Common myeloid progenitor, CD34-positive (primary cell): ENCODE measurements around the gene RHOXF1.
"Not testable (repeated sequence)": the region's sequence is repeated elsewhere in the genome, so short reads cannot be mapped to it uniquely, and the experiment has no call there.

Experiments used
- CTCF ChIA-PET: fragments of 350-600 bp; sonication (Branson Sonifier 250); formaldehyde crosslinking; loops from one replicate; lab custom pipeline; 2021; ENCODE audit warnings: antibody characterized with exemption; lab: Charles Lee
- POLR2A ChIA-PET: fragments of 350-600 bp; sonication (Branson Sonifier 250); formaldehyde crosslinking; loops from one replicate; lab custom pipeline; 2021; ENCODE audit warnings: antibody characterized with exemption; lab: Charles Lee
- DNase-seq, 3 donors: peaks; one replicate each; pipeline versions ENCODE4 v3.0.0 to v3.0.0-alpha.2; 2013
- H3K27ac ChIP-seq, 2 experiments: 1 replicate in 1 of 2; 2 replicates in 1 of 2; pipeline ENCODE4 v1.7.0; 2013; ENCODE audit warnings: inconsistent platforms in 2 of 2, low read length in 2 of 2, mild to moderate bottlenecking in 2 of 2, low read depth in 1 of 2, moderate library complexity in 1 of 2; ENCODE audit not compliant: severe bottlenecking in 2 of 2, insufficient read depth in 1 of 2, poor library complexity in 1 of 2
- H3K27me3 ChIP-seq, 5 experiments: replicated peaks in 2 of 5; 1 replicate in 3 of 5; 2 replicates in 2 of 5; pipeline versions ENCODE4 v1.6.1 to v1.7.0; 2013; ENCODE audit warnings: low read length in 4 of 5, mild to moderate bottlenecking in 2 of 5, moderate library complexity in 2 of 5, inconsistent platforms in 1 of 5; ENCODE audit not compliant: insufficient read depth in 5 of 5, control insufficient read depth in 4 of 5
- H3K36me3 ChIP-seq, 4 experiments: 1 replicate in 2 of 4; 2 replicates in 2 of 4; pipeline versions ENCODE4 v1.6.1 to v1.7.0; 2013; ENCODE audit warnings: low read length in 3 of 4, control low read depth in 1 of 4, mild to moderate bottlenecking in 1 of 4; ENCODE audit not compliant: control insufficient read depth in 4 of 4, insufficient read depth in 4 of 4
- H3K4me1 ChIP-seq, 4 experiments: 1 replicate in 3 of 4; 2 replicates in 1 of 4; pipeline versions ENCODE4 v1.6.1 to v1.7.1; 2013; ENCODE audit warnings: low read length in 3 of 4, mild to moderate bottlenecking in 3 of 4, control low read depth in 1 of 4, inconsistent platforms in 1 of 4, moderate library complexity in 1 of 4; ENCODE audit not compliant: control insufficient read depth in 4 of 4, insufficient read depth in 4 of 4; ENCODE audit errors: control extremely low read depth in 1 of 4
- H3K4me3 ChIP-seq, 7 experiments: 1 replicate in 4 of 7; 2 replicates in 3 of 7; pipeline versions ENCODE4 v1.5.1 to v1.7.0; 2013; ENCODE audit warnings: mild to moderate bottlenecking in 7 of 7, low read length in 6 of 7, moderate library complexity in 6 of 7, inconsistent platforms in 2 of 7, low read depth in 2 of 7, control low read depth in 1 of 7; ENCODE audit not compliant: insufficient read depth in 4 of 7, control insufficient read depth in 1 of 7; ENCODE audit errors: extremely low read depth in 1 of 7
- H3K9me3 ChIP-seq, 5 experiments: 1 replicate in 4 of 5; 2 replicates in 1 of 5; pipeline versions ENCODE4 v1.6.1 to v1.7.1; 2013; ENCODE audit warnings: low read length in 4 of 5, mild to moderate bottlenecking in 2 of 5, inconsistent platforms in 1 of 5, low read depth in 1 of 5, moderate library complexity in 1 of 5; ENCODE audit not compliant: control insufficient read depth in 4 of 5, insufficient read depth in 2 of 5; ENCODE audit errors: control extremely low read depth in 1 of 5
- WGBS: methylation state at CpG from one replicate; pipeline ENCODE4 v1.1.5; 2013; ENCODE audit not compliant: insufficient coverage; 5-methylcytosine and 5-hydroxymethylcytosine counted together

The RHOXF1 gene

GRCh38 chrX:120125444-120125843, 9.7 kb upstream of the RHOXF1 start:
- H3K4me1 ChIP-seq: peaks cover 0 to 9% (median 0%) of the 10 kb centered on the region in 4 experiments
- 100% methylated on average over 2 of the region's 3 CpGs for WGBS
- peak in 2 of 3 donors; percentile 14 to 18 for DNase-seq
- H3K27ac ChIP-seq: no peak overlapping the region
- H3K9me3 ChIP-seq: no peaks in the 10 kb centered on the region
- H3K36me3 ChIP-seq: no peaks in the 10 kb centered on the region
- peak overlapping the region in 2 of 7 experiments; percentile 19 to 54 for H3K4me3 ChIP-seq
- ChIA-PET POLR2A (no interaction called here), CTCF (interaction anchor here (0.8 to 1.3 kb wide), 3 partner anchors 12 to 18 kb away, joined by 3 to 4 read pairs (median 3); no protein-coding TSS in a partner anchor)
- H3K27me3 ChIP-seq: peaks cover 0 to 6% (median 0%) of the 10 kb centered on the region in 5 experiments

GRCh38 chrX:120120223-120120622, 4.5 kb upstream of the RHOXF1 start:
- ChIA-PET CTCF (no interaction called here), POLR2A (no interaction called here)
- no peak overlapping the region for H3K4me3 ChIP-seq
- no peak overlapping the region for H3K27ac ChIP-seq
- H3K4me1 ChIP-seq: peaks cover 0 to 7% (median 0%) of the 10 kb centered on the region in 4 experiments
- no peak for DNase-seq
- H3K36me3 ChIP-seq: no peaks in the 10 kb centered on the region
- peaks cover 0 to 5% (median 0%) of the 10 kb centered on the region in 5 experiments for H3K27me3 ChIP-seq
- 86% methylated on average over 12 of the region's 12 CpGs for WGBS
- no peaks in the 10 kb centered on the region for H3K9me3 ChIP-seq

GRCh38 chrX:120111611-120112010, 4.1 kb downstream of the RHOXF1 start:
- ChIA-PET CTCF (interaction anchor here (1.4 kb wide), 1 partner anchor 24 kb away, joined by 3 read pairs; no protein-coding TSS in a partner anchor), POLR2A (no interaction called here)
- no peaks in the 10 kb centered on the region for H3K36me3 ChIP-seq
- H3K4me1 ChIP-seq: no peaks in the 10 kb centered on the region
- H3K27ac ChIP-seq: no peak overlapping the region
- H3K4me3 ChIP-seq: no peak overlapping the region
- H3K27me3 ChIP-seq: peaks cover 0 to 2% (median 0%) of the 10 kb centered on the region in 5 experiments
- DNase-seq: no peak
- H3K9me3 ChIP-seq: peaks cover 0 to 5% (median 0%) of the 10 kb centered on the region in 5 experiments

GRCh38 chrX:120109378-120109777, 6.3 kb downstream of the RHOXF1 start:
- Histone ChIP-seq H3K9me3 (peaks cover 0 to 11% (median 0%) of the 10 kb centered on the region in 5 experiments), H3K4me1 (no peaks in the 10 kb centered on the region), H3K27ac (no peak overlapping the region), H3K4me3 (no peak overlapping the region), H3K36me3 (no peaks in the 10 kb centered on the region), H3K27me3 (peaks cover 0 to 2% (median 0%) of the 10 kb centered on the region in 5 experiments)
- DNase-seq: no peak
- WGBS: no CpG with 5 or more reads among the region's 1 CpG
- ChIA-PET POLR2A (no interaction called here), CTCF (no interaction called here)

GRCh38 chrX:120104707-120105106, 11.0 kb downstream of the RHOXF1 start:
- H3K36me3 ChIP-seq, DNase-seq, H3K4me3 ChIP-seq, CTCF ChIA-PET, H3K27ac ChIP-seq, POLR2A ChIA-PET, H3K27me3 ChIP-seq, H3K4me1 ChIP-seq: not testable (repeated sequence)
- H3K9me3 ChIP-seq: peaks cover 4 to 39% (median 7%) of the 10 kb centered on the region in 5 experiments
- WGBS: 88% methylated on average over 1 of the region's 2 CpGs

GRCh38 chrX:120101057-120101456, 14.7 kb downstream of the RHOXF1 start:
- peak in 1 of 3 donors; percentile 16 for DNase-seq
- H3K27ac ChIP-seq, CTCF ChIA-PET, H3K4me3 ChIP-seq, H3K27me3 ChIP-seq, H3K36me3 ChIP-seq, H3K4me1 ChIP-seq, POLR2A ChIA-PET: not testable (repeated sequence)
- 78% methylated on average over 1 of the region's 2 CpGs for WGBS
- peaks cover 4 to 38% (median 6%) of the 10 kb centered on the region in 5 experiments for H3K9me3 ChIP-seq

GRCh38 chrX:120090208-120090607, 25.5 kb downstream of the RHOXF1 start:
- Histone ChIP-seq H3K36me3 (no peaks in the 10 kb centered on the region), H3K4me1 (no peaks in the 10 kb centered on the region), H3K27ac (no peak overlapping the region), H3K9me3 (no peaks in the 10 kb centered on the region), H3K4me3 (no peak overlapping the region), H3K27me3 (no peaks in the 10 kb centered on the region)
- no CpG with 5 or more reads among the region's 2 CpGs for WGBS
- DNase-seq: no peak
- ChIA-PET CTCF (interaction anchor here (0.6 kb wide), 1 partner anchor 222 kb away, joined by 3 read pairs; no protein-coding TSS in a partner anchor), POLR2A (no interaction called here)
